NCI-H128 (cell line): Measurements from ENCODE around the gene TEDC2.
"Not testable (repeated sequence)": the region's sequence is repeated elsewhere in the genome, so short reads cannot be mapped to it uniquely, and the experiment has no call there.

Experiments used
- DNase-seq: peaks from one replicate; lab custom pipeline; 2025; ENCODE audit not compliant: unreplicated experiment; lab: John Stamatoyannopoulos, UW

The TEDC2 gene

GRCh38 chr16:2437032-2437790 is 22.7 kb upstream of the TEDC2 start:
- DNase-seq, result no peak

GRCh38 chr16:2438121-2438520 is 21.8 kb upstream of the TEDC2 start:
- DNase-seq, result no peak

GRCh38 chr16:2439598-2439997 is 20.3 kb upstream of the TEDC2 start:
- DNase-seq, result no peak

DNA sequence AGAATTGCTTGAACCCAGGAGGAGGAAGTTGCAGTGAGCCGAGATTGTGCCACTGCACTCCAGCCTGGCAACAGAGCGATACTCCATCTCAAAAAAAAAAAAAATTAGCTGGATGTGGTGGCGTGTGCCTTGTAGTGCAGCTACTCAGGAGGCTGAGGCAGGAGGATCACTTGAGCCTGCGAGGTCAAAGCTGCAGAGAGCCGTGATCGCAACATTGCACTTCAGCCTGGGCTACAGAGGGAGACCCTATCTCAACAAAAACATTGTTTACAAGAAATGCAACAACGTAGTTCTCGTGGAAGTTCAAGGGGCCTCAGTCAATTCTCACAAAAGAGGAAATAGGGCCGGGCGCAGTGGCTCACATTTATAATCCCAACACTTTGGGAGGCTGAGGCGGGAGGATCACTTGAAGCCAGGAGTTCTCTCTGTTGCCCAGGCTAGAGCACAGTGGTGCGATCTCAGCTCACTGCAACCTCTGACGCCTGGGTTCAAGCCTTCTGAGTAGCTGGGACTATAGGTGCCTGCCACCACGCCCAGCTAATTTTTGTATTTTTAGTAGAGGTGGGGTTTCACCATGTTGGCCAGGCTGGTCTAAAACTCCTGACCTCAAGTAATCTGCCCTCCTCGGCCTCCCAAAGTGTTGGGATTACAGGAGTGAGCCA is 18.6 kb upstream of the TEDC2 start:
- not testable (repeated sequence) for DNase-seq

DNA sequence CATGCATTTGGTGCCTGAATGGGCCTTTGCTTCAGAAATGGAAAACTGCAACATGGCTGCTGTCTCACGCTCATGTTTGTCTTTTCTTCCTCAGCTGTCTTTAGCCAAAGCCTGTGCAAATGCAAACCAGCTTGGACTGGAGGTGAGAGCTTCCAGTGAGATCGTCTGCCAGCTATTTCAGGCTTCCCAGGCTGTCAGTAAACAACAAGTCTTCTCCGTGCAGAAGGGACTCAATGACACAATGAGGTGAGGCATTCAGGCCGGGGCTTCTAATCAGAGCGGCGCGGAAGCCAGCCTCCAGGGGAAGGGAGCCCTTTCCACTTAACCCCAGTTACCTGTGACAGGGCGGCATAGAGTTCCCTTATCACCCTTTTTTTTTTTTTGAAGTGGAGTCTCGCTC is 16.4 kb upstream of the TEDC2 start:
- no peak for DNase-seq

DNA sequence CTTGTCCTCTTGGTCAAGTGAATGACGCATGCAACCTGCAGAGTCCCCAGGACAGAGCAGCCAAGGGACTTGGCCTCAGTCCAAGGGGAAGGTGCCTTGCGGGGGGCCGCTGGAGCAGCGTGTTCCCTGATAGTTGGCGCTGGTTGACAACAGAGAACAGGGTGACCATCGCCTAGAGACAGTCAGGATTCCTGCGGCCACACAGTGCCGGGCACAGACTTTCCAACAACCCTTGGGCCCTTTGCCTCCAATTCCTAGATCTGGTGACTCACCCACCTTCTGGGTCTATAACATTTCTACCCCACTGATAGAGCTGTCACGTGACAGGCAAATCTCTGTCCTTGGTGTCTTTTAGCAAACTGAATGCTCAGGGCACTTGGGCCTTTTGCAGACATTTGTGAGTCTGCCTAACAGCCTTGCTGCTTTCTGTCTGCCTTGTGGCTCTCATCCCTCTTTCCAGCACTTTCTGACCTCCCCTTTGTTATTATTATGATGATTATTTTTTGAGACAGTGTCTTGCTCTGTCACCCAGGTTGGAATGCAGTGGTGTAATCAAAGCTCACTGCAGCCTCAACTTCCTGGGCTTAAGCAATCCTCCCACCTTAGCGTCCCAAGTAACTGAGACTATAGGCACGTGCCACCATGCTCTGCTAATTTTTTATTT is 11.9 kb upstream of the TEDC2 start:
- DNase-seq, result no peak

GRCh38 chr16:2449118-2449517 is 10.8 kb upstream of the TEDC2 start:
- no peak for DNase-seq

- DNase-seq, result no peak
These were observed 9.4 kb upstream of the TEDC2 start for GRCh38 chr16:2450535-2450934.

DNA sequence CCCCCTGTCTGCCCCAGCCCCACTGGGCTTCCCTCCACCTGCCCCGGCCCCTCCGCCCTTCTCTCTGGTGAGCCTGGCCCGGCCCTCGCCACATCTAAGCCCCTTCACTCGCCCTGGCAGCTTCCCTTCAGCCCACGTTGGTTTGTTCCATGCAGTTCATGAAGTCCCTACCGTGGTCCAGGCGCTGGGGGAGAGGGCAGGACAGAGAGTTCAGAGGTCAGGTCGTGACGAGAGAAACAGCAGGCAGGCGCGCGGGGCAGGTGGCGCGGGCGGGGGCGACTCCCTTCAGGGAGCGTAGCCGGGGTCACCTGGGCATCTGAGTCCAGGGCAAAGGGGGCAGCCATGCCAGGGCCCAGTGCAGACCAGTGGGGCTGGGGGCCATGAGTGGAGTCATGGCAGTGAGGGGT is 8.9 kb upstream of the TEDC2 start:
- no peak for DNase-seq

- DNase-seq, result no peak
These were observed 8.0 kb upstream of the TEDC2 start for GRCh38 chr16:2451851-2452320.

GRCh38 chr16:2452650-2453049 is 7.3 kb upstream of the TEDC2 start:
- DNase-seq, result no peak

- no peak for DNase-seq
These were observed 4.6 kb upstream of the TEDC2 start for GRCh38 chr16:2455081-2455845.

GRCh38 chr16:2456551-2457153 is 3.3 kb upstream of the TEDC2 start:
- DNase-seq, result no peak

DNA sequence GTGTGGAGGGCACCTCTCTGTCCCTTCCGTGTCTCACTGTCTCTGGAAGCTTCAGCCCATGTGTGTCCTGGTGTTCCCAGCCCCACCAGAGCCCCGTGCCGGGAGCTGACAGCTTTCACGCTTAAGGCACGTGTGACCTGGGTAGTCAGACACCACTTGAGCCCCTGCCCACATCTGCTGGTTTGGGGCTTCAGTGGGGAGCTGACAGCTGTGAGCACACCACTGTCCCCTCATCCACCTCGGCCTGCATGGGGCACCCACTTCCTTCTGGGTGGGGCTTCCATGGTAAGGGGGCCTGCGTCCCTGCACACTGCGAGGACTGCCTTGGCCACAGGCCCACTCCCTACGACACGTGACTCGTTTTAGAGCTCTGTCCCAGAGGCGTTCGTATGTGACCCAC is 2.6 kb upstream of the TEDC2 start:
- no peak for DNase-seq

- no peak for DNase-seq
These were observed 2.0 kb upstream of the TEDC2 start for GRCh38 chr16:2457946-2458345.

DNA sequence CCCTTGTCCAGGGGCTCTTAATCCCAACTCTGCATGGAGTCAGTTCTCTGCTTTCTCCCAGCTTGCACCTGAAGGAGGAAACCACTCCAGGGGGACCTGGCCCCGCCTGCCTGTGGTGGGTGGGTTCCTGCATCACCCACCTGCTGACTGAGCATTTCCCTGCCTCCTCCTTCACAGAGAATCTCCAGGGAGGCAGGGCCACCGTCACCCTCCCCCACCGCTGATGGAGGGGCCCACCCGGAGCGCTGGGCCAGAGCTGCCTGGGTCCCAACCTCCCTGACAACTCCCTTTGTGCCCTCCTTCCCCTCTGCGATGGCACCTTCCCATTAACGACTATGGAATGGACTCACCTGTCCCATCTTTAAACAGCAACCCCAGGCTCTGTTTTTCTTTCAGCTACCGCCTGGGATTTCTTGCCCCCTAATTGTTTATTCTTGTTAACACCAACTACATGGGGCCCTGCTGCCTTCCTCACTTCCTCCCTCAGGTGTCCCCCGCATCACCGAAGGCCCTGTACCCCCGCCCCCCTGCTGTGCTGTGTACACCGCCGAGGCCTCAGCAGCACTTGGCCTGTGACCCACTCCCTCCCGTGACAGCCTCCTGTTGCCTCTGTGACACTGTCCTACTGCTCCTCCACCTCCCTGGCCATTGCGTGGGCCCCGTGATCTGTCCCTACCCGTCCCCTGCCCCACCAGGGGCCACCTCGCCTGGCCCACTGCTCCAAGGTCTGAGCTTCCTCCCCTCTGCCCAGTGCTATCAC is 842 bp upstream of the TEDC2 start:
- DNase-seq, result no peak

GRCh38 chr16:2460391-2460713 is 443 bp downstream of the TEDC2 start:
- DNase-seq, result no peak

GRCh38 chr16:2460916-2461315 is 1.0 kb downstream of the TEDC2 start:
- no peak for DNase-seq

- no peak for DNase-seq
These were observed 2.3 kb downstream of the TEDC2 start for GRCh38 chr16:2462031-2462866.
